ENCODE data around the gene SGCD.

The SGCD gene

GRCh38 chr5:156623381-156624040, 296.5 kb downstream of the SGCD start:
- no peak for DNase-seq (ENCODE audit: low spot score)
- TF ChIP-seq CTCF (IDR thresholded peaks at IDR 0.05), result no peak
- Histone ChIP-seq H3K4me3 (no peak overlapping the region), H3K27ac (no peak overlapping the region)

GRCh38 chr5:156624686-156625085, 297.7 kb downstream of the SGCD start:
- no peak for DNase-seq (ENCODE audit: low spot score)
- Histone ChIP-seq H3K4me3 (no peak overlapping the region), H3K27ac (no peak overlapping the region)
- no peak for TF ChIP-seq CTCF (IDR thresholded peaks at IDR 0.05)

GRCh38 chr5:156628421-156628820, 301.5 kb downstream of the SGCD start:
- H3K27ac ChIP-seq, result no peak overlapping the region
- TF ChIP-seq CTCF (IDR thresholded peaks at IDR 0.05), result no peak
- DNase-seq (ENCODE audit: low spot score), result no peak
- no peak overlapping the region for H3K4me3 ChIP-seq

- no peak for TF ChIP-seq CTCF (IDR thresholded peaks at IDR 0.05)
- H3K27ac ChIP-seq, result no peak overlapping the region
- no peak for DNase-seq (ENCODE audit: low spot score)
These were observed 304.0 kb downstream of the SGCD start for GRCh38 chr5:156631005-156631404.

GRCh38 chr5:156634301-156634700, 307.3 kb downstream of the SGCD start:
- DNase-seq (ENCODE audit: low spot score), result no peak
- no peak for TF ChIP-seq CTCF (IDR thresholded peaks at IDR 0.05)
- no peak overlapping the region for H3K27ac ChIP-seq
- no peak overlapping the region for H3K4me3 ChIP-seq

More at GRCh38 chr5:156631005-156631404, 304.0 kb downstream of the SGCD start:
- H3K4me3 ChIP-seq, result no peak overlapping the region

GRCh38 chr5:156640691-156641241, 313.8 kb downstream of the SGCD start:
- no peak for DNase-seq (ENCODE audit: low spot score)
- no peak for TF ChIP-seq CTCF (IDR thresholded peaks at IDR 0.05)
- peak overlapping the region in 1 of 2 donors; percentile 71 for H3K27ac ChIP-seq
- no peak overlapping the region for H3K4me3 ChIP-seq

- Histone ChIP-seq H3K4me3 (no peak overlapping the region), H3K27ac (peak overlapping the region in 1 of 2 donors; percentile 71)
- no peak for TF ChIP-seq CTCF (IDR thresholded peaks at IDR 0.05)
- no peak for DNase-seq (ENCODE audit: low spot score)
These were observed 314.7 kb downstream of the SGCD start for GRCh38 chr5:156641686-156642085.
